Endothelial cell of umbilical vein (primary cell): ENCODE measurements around the gene TRAPPC11. TPM values are rescaled to one million over a fixed set of nuclear protein-coding genes. Genes with fewer than 3 reads are reported as not detected.

ENCODE experiments used
- BruUV-seq: library from RNA; stranded (reverse); fragments of 400-500 nt; replicated peaks from 2 replicates; lab custom pipeline; 2021; lab: Mats Ljungman, UMichigan
- CTCF ChIA-PET: fragments of 300-600, 350-600 bp; sonication (Branson Sonifier 250); formaldehyde crosslinking; loops from one replicate; lab custom pipeline; 2021; ENCODE audit warnings: antibody characterized with exemption, inconsistent platforms; lab: Charles Lee
- POLR2A ChIA-PET: fragments of 300-600, 350-600 bp; sonication (Branson Sonifier 250); formaldehyde crosslinking; loops from one replicate; lab custom pipeline; 2021; ENCODE audit warnings: antibody characterized with exemption, inconsistent platforms; lab: Charles Lee
- DNase-seq: peaks from one replicate; pipeline ENCODE4 v3.0.0-alpha.2; 2011; ENCODE audit warnings: low read depth, low spot score
- FAIRE-seq: peaks from 2 replicates; lab custom pipeline; 2011; peaks lifted over from hg19 to GRCh38; lab: Jason Lieb, UNC
- H2AFZ ChIP-seq: 2 replicates; pipeline ENCODE4 v1.6.0; 2012; ENCODE audit warnings: low read depth, low read length, control low read depth, inconsistent platforms
- H3K27ac ChIP-seq: 2 replicates; pipeline ENCODE4 v1.5.1; 2011; ENCODE audit warnings: low read depth, mild to moderate bottlenecking, control low read depth, low read length, moderate library complexity; ENCODE audit not compliant: insufficient read depth
- H3K27me3 ChIP-seq, 2 experiments: 2 replicates each; pipeline versions ENCODE4 v1.6.0 to v1.6.1; 2011; ENCODE audit warnings: low read length in 2 of 2, mixed read lengths in 1 of 2; ENCODE audit not compliant: control insufficient read depth in 2 of 2, insufficient read depth in 2 of 2
- H3K36me3 ChIP-seq, 2 experiments: 2 replicates in 1 of 2; 3 replicates in 1 of 2; pipeline ENCODE4 v1.5.1; 2011; ENCODE audit warnings: low read length in 2 of 2, mild to moderate bottlenecking in 1 of 2, moderate library complexity in 1 of 2; ENCODE audit not compliant: control insufficient read depth in 2 of 2, insufficient read depth in 2 of 2; ENCODE audit errors: extremely low read depth in 1 of 2
- H3K4me1 ChIP-seq: 3 replicates; pipeline ENCODE4 v1.5.1; 2011; ENCODE audit warnings: mild to moderate bottlenecking, low read length; ENCODE audit not compliant: control insufficient read depth, insufficient read depth; ENCODE audit errors: extremely low read depth
- H3K4me2 ChIP-seq: 2 replicates; pipeline ENCODE4 v1.6.1; 2011; ENCODE audit warnings: low read length, control low read depth, mixed read lengths; ENCODE audit not compliant: insufficient read depth
- H3K4me3 ChIP-seq, 3 experiments: fragments of 200-600 bp in 1 of 3; sonication (generic), shearing (Covaris generic) in 1 of 3; replicated peaks in 1 of 3; 2 replicates each; pipeline ENCODE4 v1.5.1; 2011 to 2016; ENCODE audit warnings: control low read depth in 3 of 3, low read length in 3 of 3, mild to moderate bottlenecking in 2 of 3, inconsistent platforms in 1 of 3, low read depth in 1 of 3, moderate library complexity in 1 of 3; ENCODE audit not compliant: insufficient read depth in 1 of 3
- H3K79me2 ChIP-seq: 2 replicates; pipeline ENCODE4 v1.6.0; 2012; ENCODE audit warnings: low read length, inconsistent platforms; ENCODE audit not compliant: control insufficient read depth, insufficient read depth
- H3K9ac ChIP-seq: replicated peaks from 2 replicates; pipeline ENCODE3; 2011; ENCODE audit warnings: low read length, control low read depth; ENCODE audit not compliant: insufficient read depth; ENCODE audit errors: extremely low read depth
- H3K9me1 ChIP-seq: replicated peaks from 3 replicates; pipeline ENCODE4 v1.6.0; 2011; ENCODE audit warnings: mild to moderate bottlenecking, low read length; ENCODE audit not compliant: control insufficient read depth, insufficient read depth; ENCODE audit errors: extremely low read depth
- H3K9me3 ChIP-seq: replicated peaks from 2 replicates; pipeline ENCODE4 v1.5.1; 2012; ENCODE audit warnings: low read length, inconsistent platforms; ENCODE audit not compliant: control insufficient read depth, insufficient read depth
- H4K20me1 ChIP-seq: replicated peaks from 2 replicates; pipeline ENCODE3; 2011; ENCODE audit warnings: mild to moderate bottlenecking, low read length; ENCODE audit not compliant: control insufficient read depth, insufficient read depth; ENCODE audit errors: extremely low read depth
- EZH2 ChIP-seq: IDR thresholded peaks from 2 replicates; pipeline ENCODE4 v1.6.1; 2012; ENCODE audit warnings: borderline replicate concordance, low read depth, mild to moderate bottlenecking, moderate library complexity, low read length, inconsistent platforms; ENCODE audit not compliant: severe bottlenecking
- FOS ChIP-seq: IDR thresholded peaks from 2 replicates; pipeline ENCODE4 v1.6.1; 2011; ENCODE audit warnings: mild to moderate bottlenecking, low read length, moderate library complexity, borderline replicate concordance; ENCODE audit not compliant: insufficient read depth
- GATA2 ChIP-seq: IDR thresholded peaks from 2 replicates; pipeline ENCODE4 v1.7.0; 2011; ENCODE audit warnings: low read depth, mild to moderate bottlenecking, moderate library complexity, mixed read lengths, low read length; ENCODE audit not compliant: insufficient read length, insufficient read depth
- JUN ChIP-seq: IDR thresholded peaks from 2 replicates; pipeline ENCODE4 v1.6.1; 2011; ENCODE audit warnings: borderline replicate concordance, low read depth; ENCODE audit not compliant: insufficient read length, insufficient read depth
- MYC ChIP-seq: IDR thresholded peaks from one replicate; pipeline ENCODE4 v1.6.1; 2011; ENCODE audit warnings: mild to moderate bottlenecking, low read depth, low read length
- POLR2A ChIP-seq: IDR thresholded peaks from 2 replicates; pipeline ENCODE4 v1.6.1; 2012; ENCODE audit warnings: low read depth, mild to moderate bottlenecking, control low read depth, low read length
- POLR2AphosphoS5 ChIP-seq: IDR thresholded peaks from 2 replicates; pipeline ENCODE4 v1.6.1; 2012; ENCODE audit warnings: low read depth, mild to moderate bottlenecking, control low read depth, low read length, moderate library complexity; ENCODE audit not compliant: insufficient read depth
- dilution Hi-C: fragments of 300-500 bp; cut with MboI; formaldehyde crosslinking; loops from one replicate; pipeline ENCODE4 v1.15.0; 2019; ENCODE audit warnings: low sequenced_read_pairs; ENCODE audit not compliant: extremely low pct_ligation_motif_present
- intact Hi-C: fragments of 100-400 bp; cut with micrococcal nuclease; formaldehyde crosslinking; loops from one replicate; pipeline ENCODE4 v1.10.0; 2022
- polyA plus RNA-seq, 4 experiments: library from polyadenylated mRNA; depleted of rRNA in 3 of 4; stranded (reverse) in 3 of 4; unstranded in 1 of 4; fragments of >200 nt; gene quantifications; 2 replicates each; pipeline versions ENCODE4 v1.2.1 to v1.2.3, GENCODE V29; 2011 to 2012; ENCODE audit warnings: missing spikeins in 1 of 4
- total RNA-seq: library from RNA; stranded (reverse); gene quantifications from 2 replicates; pipeline ENCODE4 v1.2.3, GENCODE V29; 2021
- TF ChIP-seq, protein P1 (sequence below), 2 donors: IDR thresholded peaks; 1 replicate in 1 of 2; 2 replicates in 1 of 2; pipeline ENCODE4 v1.5.1; 2011; ENCODE audit warnings: low read length in 2 of 2, mild to moderate bottlenecking in 2 of 2, moderate library complexity in 2 of 2, control low read depth in 1 of 2, inconsistent platforms in 1 of 2, low read depth in 1 of 2; ENCODE audit not compliant: insufficient read depth in 1 of 2; ENCODE audit errors: extremely low read depth in 1 of 2
- TF ChIP-seq, protein P2 (sequence below): IDR thresholded peaks from 2 replicates; pipeline ENCODE4 v1.6.1; 2011; ENCODE audit not compliant: insufficient read depth, insufficient read length

Gene TRAPPC11
- total and polyA plus RNA-seq, 2 donors (not counting 3 experiments of a cell fraction or from before 2014, with no cell fraction given), result 21.2 to 32.1 TPM

GRCh38 chr4:183738081-183738673 lies 79.1 kb downstream of the TRAPPC11 start:
- Histone ChIP-seq H4K20me1 (no peaks in the 10 kb centered on the region), H3K4me2 (no peak overlapping the region), H3K9me3 (no peaks in the 10 kb centered on the region), H2AFZ (no peak overlapping the region), H3K4me3 (no peak overlapping the region), H3K36me3 (no peaks in the 10 kb centered on the region), H3K9me1 (no peaks in the 10 kb centered on the region), H3K4me1 (no peaks in the 10 kb centered on the region), H3K79me2 (no peaks in the 10 kb centered on the region), H3K9ac (no peak overlapping the region), H3K27ac (no peak overlapping the region), H3K27me3 (no peaks in the 10 kb centered on the region)
- TF ChIP-seq POLR2AphosphoS5, result no peak
- ChIA-PET CTCF (interaction anchor here (0.8 kb wide), 1 partner anchor 101 kb away, joined by 3 read pairs; no protein-coding TSS in a partner anchor), POLR2A (interaction anchor here (0.7 kb wide), 1 partner anchor 42 kb away, joined by 6 read pairs; no protein-coding TSS in a partner anchor)
- intact Hi-C loops, result no loop called here
- DNase-seq (peak; percentile 11), FAIRE-seq (no peak)
- dilution Hi-C loops, result no loop called here
- BruUV-seq, result no TSS peak

- intact Hi-C loops (no loop called here), dilution Hi-C loops (no loop called here)
- BruUV-seq, result no TSS peak
- H4K20me1 ChIP-seq, result no peaks in the 10 kb centered on the region
- H3K9ac ChIP-seq, result no peak overlapping the region
- H3K4me1 ChIP-seq, result no peaks in the 10 kb centered on the region
- no peaks in the 10 kb centered on the region for H3K36me3 ChIP-seq
- H3K27ac ChIP-seq, result no peak overlapping the region
- H3K4me2 ChIP-seq, result no peak overlapping the region
- H3K4me3 ChIP-seq, result no peak overlapping the region
- ChIA-PET CTCF (no interaction called here), POLR2A (interaction anchor here (0.7 kb wide), 1 partner anchor 42 kb away, joined by 6 read pairs; no protein-coding TSS in a partner anchor)
- H3K9me1 ChIP-seq, result no peaks in the 10 kb centered on the region
- H3K79me2 ChIP-seq, result no peaks in the 10 kb centered on the region
- TF ChIP-seq EZH2 (no peak), POLR2AphosphoS5 (no peak), POLR2A (no peak), JUN (no peak), GATA2 (no peak), MYC (no peak), FOS (no peak)
- TF ChIP-seq, protein P1, sequence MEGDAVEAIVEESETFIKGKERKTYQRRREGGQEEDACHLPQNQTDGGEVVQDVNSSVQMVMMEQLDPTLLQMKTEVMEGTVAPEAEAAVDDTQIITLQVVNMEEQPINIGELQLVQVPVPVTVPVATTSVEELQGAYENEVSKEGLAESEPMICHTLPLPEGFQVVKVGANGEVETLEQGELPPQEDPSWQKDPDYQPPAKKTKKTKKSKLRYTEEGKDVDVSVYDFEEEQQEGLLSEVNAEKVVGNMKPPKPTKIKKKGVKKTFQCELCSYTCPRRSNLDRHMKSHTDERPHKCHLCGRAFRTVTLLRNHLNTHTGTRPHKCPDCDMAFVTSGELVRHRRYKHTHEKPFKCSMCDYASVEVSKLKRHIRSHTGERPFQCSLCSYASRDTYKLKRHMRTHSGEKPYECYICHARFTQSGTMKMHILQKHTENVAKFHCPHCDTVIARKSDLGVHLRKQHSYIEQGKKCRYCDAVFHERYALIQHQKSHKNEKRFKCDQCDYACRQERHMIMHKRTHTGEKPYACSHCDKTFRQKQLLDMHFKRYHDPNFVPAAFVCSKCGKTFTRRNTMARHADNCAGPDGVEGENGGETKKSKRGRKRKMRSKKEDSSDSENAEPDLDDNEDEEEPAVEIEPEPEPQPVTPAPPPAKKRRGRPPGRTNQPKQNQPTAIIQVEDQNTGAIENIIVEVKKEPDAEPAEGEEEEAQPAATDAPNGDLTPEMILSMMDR (IDR thresholded peaks at IDR 0.05; ENCODE audit: extremely low read depth in 1 of 2, insufficient read depth in 1 of 2, low read depth in 1 of 2, low read length in 2 of 2), result no peak
- TF ChIP-seq, protein P2, sequence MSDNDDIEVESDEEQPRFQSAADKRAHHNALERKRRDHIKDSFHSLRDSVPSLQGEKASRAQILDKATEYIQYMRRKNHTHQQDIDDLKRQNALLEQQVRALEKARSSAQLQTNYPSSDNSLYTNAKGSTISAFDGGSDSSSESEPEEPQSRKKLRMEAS, result no peak
- H3K9me3 ChIP-seq, result no peaks in the 10 kb centered on the region
- H2AFZ ChIP-seq, result no peak overlapping the region
- FAIRE-seq, result no peak
- H3K27me3 ChIP-seq, result no peaks in the 10 kb centered on the region
- DNase-seq, result no peak
These were observed 79.9 kb downstream of the TRAPPC11 start for GRCh38 chr4:183738961-183739360.
